Stimulated activated CD8-positive, alpha-beta memory T cell treated with anti-CD3 and anti-CD28 coated beads, Interleukin-4, amount 100 ng/mL, for 4 hours (primary cell): ENCODE results near the gene LDB2.

Source experiments
- DNase-seq, 2 donors: peaks; one replicate each; pipeline ENCODE4 v3.0.0-alpha.2; 2020; ENCODE audit warnings: low read depth in 2 of 2, low spot score in 1 of 2

Gene LDB2

GRCh38 chr4:16603178-16603577 is 295.3 kb downstream of the LDB2 start:
- DNase-seq: no peak

- no peak for DNase-seq
These were observed 299.7 kb downstream of the LDB2 start for GRCh38 chr4:16598597-16599206.

GRCh38 chr4:16597845-16598596 is 300.4 kb downstream of the LDB2 start:
- DNase-seq: no peak

- DNase-seq: no peak
These were observed 301.0 kb downstream of the LDB2 start for GRCh38 chr4:16597443-16597842.

- DNase-seq: no peak
These were observed 302.2 kb downstream of the LDB2 start for GRCh38 chr4:16596267-16596666.

- no peak for DNase-seq
These were observed 304.3 kb downstream of the LDB2 start for GRCh38 chr4:16594128-16594527.

GRCh38 chr4:16593386-16593785 is 305.1 kb downstream of the LDB2 start:
- no peak for DNase-seq

GRCh38 chr4:16591272-16591826 is 307.1 kb downstream of the LDB2 start:
- no peak for DNase-seq

GRCh38 chr4:16590797-16591196 is 307.6 kb downstream of the LDB2 start:
- no peak for DNase-seq

- no peak for DNase-seq
These were observed 309.8 kb downstream of the LDB2 start for GRCh38 chr4:16588651-16589050.

GRCh38 chr4:16588149-16588548 is 310.3 kb downstream of the LDB2 start:
- no peak for DNase-seq

GRCh38 chr4:16585053-16585452 is 313.4 kb downstream of the LDB2 start:
- no peak for DNase-seq

- DNase-seq: no peak
These were observed 314.7 kb downstream of the LDB2 start for GRCh38 chr4:16583764-16584163.

GRCh38 chr4:16582526-16582925 is 315.9 kb downstream of the LDB2 start:
- DNase-seq: no peak

GRCh38 chr4:16582036-16582435 is 316.4 kb downstream of the LDB2 start:
- no peak for DNase-seq

GRCh38 chr4:16581117-16581516 is 317.3 kb downstream of the LDB2 start:
- no peak for DNase-seq

- no peak for DNase-seq
These were observed 317.9 kb downstream of the LDB2 start for GRCh38 chr4:16580514-16580913.

- no peak for DNase-seq
These were observed 318.6 kb downstream of the LDB2 start for GRCh38 chr4:16579866-16580265.

GRCh38 chr4:16577177-16577576 is 321.3 kb downstream of the LDB2 start:
- no peak for DNase-seq

GRCh38 chr4:16574981-16575380 is 323.5 kb downstream of the LDB2 start:
- no peak for DNase-seq

GRCh38 chr4:16573739-16574138 is 324.7 kb downstream of the LDB2 start:
- DNase-seq: no peak

- DNase-seq: no peak
These were observed 325.2 kb downstream of the LDB2 start for GRCh38 chr4:16573206-16573605.

GRCh38 chr4:16572631-16573030 is 325.8 kb downstream of the LDB2 start:
- DNase-seq: no peak
